GM12878 (cell line): ENCODE data around the gene FAHD1. TPM values are rescaled to one million over a fixed set of nuclear protein-coding genes. Genes with fewer than 3 reads are reported as not detected.

ENCODE experiments used
- ATAC-seq: fragments of 200-7000 bp; cut with Tn5 transposase; 3 replicates; pipeline ENCODE4 v1.9.1; 2020; ENCODE audit warnings: mild to moderate bottlenecking, moderate library complexity
- BruUV-seq: library from RNA; stranded (reverse); fragments of 400-500 nt; replicated peaks from 2 replicates; lab custom pipeline; 2021; lab: Mats Ljungman, UMichigan
- CTCF ChIA-PET: fragments of 300-600 bp; sonication (Branson Sonifier 250); formaldehyde crosslinking; extraction: SDS; loops from one replicate; lab custom pipeline; 2021; ENCODE audit warnings: inconsistent platforms; lab: Yijun Ruan, JAX
- POLR2A ChIA-PET: fragments of 350-600 bp; formaldehyde crosslinking; extraction: SDS; loops from one replicate; lab custom pipeline; 2021; ENCODE audit warnings: inconsistent platforms; lab: Charles Lee
- RAD21 ChIA-PET: fragments of 300-600 bp; sonication (Branson Sonifier 250); formaldehyde crosslinking; loops from one replicate; lab custom pipeline; 2023; ENCODE audit warnings: antibody characterized with exemption; ENCODE audit not compliant: unreplicated experiment; lab: Charles Lee
- SMC1A ChIA-PET: fragments of 300-600 bp; sonication (Branson Sonifier 250); formaldehyde crosslinking; loops from one replicate; lab custom pipeline; 2023; ENCODE audit not compliant: unreplicated experiment, uncharacterized antibody; lab: Charles Lee
- DNase-seq: peaks from one replicate; pipeline ENCODE4 v3.0.0-alpha.2; 2011; ENCODE audit warnings: low read depth, low spot score
- FAIRE-seq: peaks from 3 replicates; lab custom pipeline; 2011; peaks lifted over from hg19 to GRCh38; lab: Jason Lieb, UNC
- H2AFZ ChIP-seq: 2 replicates; pipeline ENCODE4 v1.6.0; 2011; ENCODE audit warnings: low read depth, low read length, control low read depth; ENCODE audit not compliant: control insufficient read depth
- H3K27ac ChIP-seq: 2 replicates; pipeline ENCODE4 v1.5.1; 2011; ENCODE audit warnings: control low read depth; ENCODE audit not compliant: control insufficient read depth, insufficient read depth
- H3K27me3 ChIP-seq, 2 experiments: replicated peaks in 1 of 2; 2 replicates each; pipeline versions ENCODE4 v1.6.0 to v1.6.1; 2011; ENCODE audit warnings: low read length in 1 of 2; ENCODE audit not compliant: control insufficient read depth in 2 of 2, insufficient read depth in 2 of 2
- H3K36me3 ChIP-seq, 2 experiments: 2 replicates each; pipeline ENCODE4 v1.5.1; 2011; ENCODE audit warnings: low read length in 1 of 2; ENCODE audit not compliant: control insufficient read depth in 2 of 2, insufficient read depth in 2 of 2
- H3K4me1 ChIP-seq: 2 replicates; pipeline ENCODE4 v1.6.1; 2011; ENCODE audit warnings: mild to moderate bottlenecking, low read length, moderate library complexity, mixed read lengths; ENCODE audit not compliant: control insufficient read depth, insufficient read depth
- H3K4me2 ChIP-seq: 2 replicates; pipeline ENCODE4 v1.6.0; 2011; ENCODE audit warnings: control low read depth; ENCODE audit not compliant: control insufficient read depth, insufficient read depth
- H3K4me3 ChIP-seq: fragments of 200-600 bp; sonication (generic); 2 replicates; pipeline ENCODE4 v1.5.1; 2016
- H3K79me2 ChIP-seq: 2 replicates; pipeline ENCODE4 v1.6.0; 2011; ENCODE audit warnings: low read length; ENCODE audit not compliant: control insufficient read depth, insufficient read depth
- H3K9ac ChIP-seq: 2 replicates; pipeline ENCODE4 v1.8.0; 2011; ENCODE audit warnings: low read length, control low read depth, mixed read lengths; ENCODE audit not compliant: control insufficient read depth, insufficient read depth
- H3K9me3 ChIP-seq: replicated peaks from 3 replicates; pipeline ENCODE4 v1.5.1; 2011; ENCODE audit warnings: mild to moderate bottlenecking, low read length; ENCODE audit not compliant: control insufficient read depth, insufficient read depth
- H4K20me1 ChIP-seq: 2 replicates; pipeline ENCODE4 v1.6.0; 2011; ENCODE audit not compliant: control insufficient read depth, insufficient read depth
- CBX3 ChIP-seq: fragments of 200-600 bp; sonication (generic); IDR thresholded peaks from 2 replicates; pipeline ENCODE4 v1.6.1; 2016; ENCODE audit warnings: low read depth, borderline replicate concordance
- DPF2 ChIP-seq: fragments of 450-650 bp; IDR thresholded peaks from 2 replicates; pipeline ENCODE4 v1.6.1; 2017; ENCODE audit warnings: mild to moderate bottlenecking
- FOXK2 ChIP-seq: fragments of 450-650 bp; IDR thresholded peaks from 2 replicates; pipeline ENCODE4 v1.6.1; 2017; ENCODE audit warnings: mild to moderate bottlenecking, moderate library complexity
- IKZF1 ChIP-seq: fragments of 450-650 bp; conservative IDR thresholded peaks from 2 replicates; pipeline ENCODE4 v1.6.1; 2017; ENCODE audit warnings: antibody characterized with exemption, mild to moderate bottlenecking
- IKZF2 ChIP-seq, 2 experiments: fragments of 450-650 bp; IDR thresholded peaks; 2 replicates each; pipeline ENCODE4 v1.6.1; 2017; ENCODE audit warnings: mild to moderate bottlenecking in 2 of 2, moderate library complexity in 2 of 2
- KLF5 ChIP-seq: fragments of 450-650 bp; IDR thresholded peaks from 2 replicates; pipeline ENCODE4 v1.6.1; 2014; ENCODE audit warnings: mild to moderate bottlenecking; ENCODE audit not compliant: partially characterized antibody
- NFYB ChIP-seq: IDR thresholded peaks from 2 replicates; pipeline ENCODE4 v1.6.1; 2011; ENCODE audit warnings: low read depth, mild to moderate bottlenecking, low read length, improper control_type of control experiment, moderate library complexity; ENCODE audit not compliant: insufficient read depth
- RAD21 ChIP-seq: IDR thresholded peaks from 2 replicates; pipeline ENCODE4 v1.6.1; 2011; ENCODE audit warnings: mild to moderate bottlenecking, low read depth, low read length, moderate library complexity; ENCODE audit not compliant: insufficient read depth
- SMARCA5 ChIP-seq: fragments of 450-650 bp; IDR thresholded peaks from 2 replicates; pipeline ENCODE4 v1.6.1; 2017; ENCODE audit warnings: mild to moderate bottlenecking
- SREBF1 ChIP-seq: IDR thresholded peaks from 2 replicates; pipeline ENCODE4 v1.6.1; 2012; ENCODE audit warnings: mild to moderate bottlenecking, low read length
- SRF ChIP-seq, 2 experiments: IDR thresholded peaks; 2 replicates each; pipeline ENCODE4 v1.6.1; 2011; ENCODE audit warnings: low read depth in 2 of 2, low read length in 2 of 2, mild to moderate bottlenecking in 1 of 2, moderate library complexity in 1 of 2
- TAF1 ChIP-seq: IDR thresholded peaks from 2 replicates; pipeline ENCODE4 v1.6.1; 2011; ENCODE audit warnings: mild to moderate bottlenecking, low read depth, low read length, borderline replicate concordance
- WGBS: methylation state at CpG from one replicate; pipeline ENCODE4 v1.1.6; 2016; ENCODE audit warnings: low lambda C conversion rate; ENCODE audit not compliant: insufficient replicate concordance, insufficient coverage; ENCODE audit errors: missing lambda C conversion rate; 5-methylcytosine and 5-hydroxymethylcytosine counted together
- in situ Hi-C: fragments of 300-500 bp; cut with MboI; formaldehyde crosslinking; loops from 9 replicates; pipeline ENCODE4 v1.14.3; 2018; ENCODE audit warnings: mixed read lengths
- intact Hi-C: fragments of 100-400 bp; cut with micrococcal nuclease; formaldehyde crosslinking; loops from one replicate; pipeline ENCODE4 v1.14.2; 2022; ENCODE audit not compliant: unreplicated experiment
- polyA plus RNA-seq, 11 experiments: library from polyadenylated mRNA; depleted of rRNA in 4 of 11; unstranded in 6 of 11; stranded (reverse) in 5 of 11; fragments of >200 nt; fragmentation: Nextera tagmentation in 4 of 11; fragmentation: Illumina TruSeq in 1 of 11; extraction: Ambion mirVana in 4 of 11; extraction: Trizol in 1 of 11; gene quantifications; 1 replicate in 1 of 11; 2 replicates in 10 of 11; pipeline versions ENCODE4 v1.2.1 to v1.2.3, GENCODE V29; 2011 to 2016; ENCODE audit warnings: inconsistent platforms in 2 of 11, missing spikeins in 2 of 11, low read depth in 1 of 11
- total RNA-seq, 4 experiments: library from RNA; depleted of rRNA in 3 of 4; stranded (reverse); fragments of >200 nt in 3 of 4; fragmentation: Illumina TruSeq in 1 of 4; extraction: Trizol in 1 of 4; gene quantifications; 2 replicates each; pipeline versions ENCODE4 v1.2.1 to v1.2.3, GENCODE V29; 2013 to 2021
- TF ChIP-seq, protein P1 (sequence below): fragments of 450-650 bp; IDR thresholded peaks from 2 replicates; pipeline ENCODE4 v1.6.1; 2016; ENCODE audit warnings: mild to moderate bottlenecking
- TF ChIP-seq, protein P2 (sequence below): fragments of 450-650 bp; IDR thresholded peaks from 2 replicates; pipeline ENCODE4 v1.6.1; 2017; ENCODE audit warnings: mild to moderate bottlenecking, low read depth, inconsistent platforms; ENCODE audit not compliant: poor library complexity, severe bottlenecking
- TF ChIP-seq, protein P3 (sequence below): IDR thresholded peaks from 2 replicates; pipeline ENCODE4 v1.6.1; 2011; ENCODE audit warnings: borderline replicate concordance, low read depth, mild to moderate bottlenecking, moderate library complexity, mixed read lengths, low read length; ENCODE audit not compliant: insufficient read depth; ENCODE audit errors: extremely low read length
- TF ChIP-seq, protein P4 (sequence below): IDR thresholded peaks from 2 replicates; pipeline ENCODE4 v1.6.1; 2012; ENCODE audit warnings: low read length, inconsistent platforms
- TF ChIP-seq, protein P5 (sequence below): fragments of 450-650 bp; formaldehyde crosslinking; IDR thresholded peaks from 2 replicates; pipeline ENCODE4 v1.4.0; 2020; ENCODE audit warnings: mild to moderate bottlenecking, moderate library complexity

Gene FAHD1
- total and polyA plus RNA-seq, 10 of the 15 experiments (the other 5 are each of a cell fraction or from before 2014, with no cell fraction given): 4.3 to 43.0 (median 18.8) TPM

DNA sequence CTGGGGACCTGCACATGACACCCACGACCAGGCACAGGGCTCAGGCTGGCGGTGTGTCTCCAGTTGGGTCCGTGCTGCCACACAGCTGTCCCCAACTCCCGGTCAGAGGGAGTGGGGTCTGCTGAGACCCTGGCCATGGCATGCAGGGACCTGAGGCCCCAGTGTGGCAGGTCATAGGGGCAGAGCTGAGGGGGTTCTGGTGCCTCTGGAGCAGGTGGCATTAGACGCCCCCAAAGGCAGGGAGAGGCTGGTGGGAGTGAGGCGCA lies 40.0 kb upstream of the FAHD1 start:
- ChIA-PET CTCF (no interaction called here), POLR2A (no interaction called here), SMC1A (no interaction called here), RAD21 (no interaction called here)
- no peak overlapping the region for H2AFZ ChIP-seq
- H3K9ac ChIP-seq: no peak overlapping the region
- ATAC-seq (no peak), FAIRE-seq (no peak), DNase-seq (no peak)
- WGBS: 70% methylated on average over 6 of the region's 6 CpGs
- no peak overlapping the region for H3K4me3 ChIP-seq
- H4K20me1 ChIP-seq: no peaks in the 10 kb centered on the region
- peaks cover 15% of the 10 kb centered on the region for H3K79me2 ChIP-seq
- no peaks in the 10 kb centered on the region for H3K9me3 ChIP-seq
- H3K36me3 ChIP-seq: peaks cover 5 to 12% of the 10 kb centered on the region in 2 experiments; a peak in 3 of 4 replicates
- no peaks in the 10 kb centered on the region for H3K4me1 ChIP-seq
- H3K4me2 ChIP-seq: no peak overlapping the region
- BruUV-seq: no TSS peak
- no peak overlapping the region for H3K27ac ChIP-seq
- H3K27me3 ChIP-seq: no peaks in the 10 kb centered on the region
- in situ Hi-C loops (no loop called here), intact Hi-C loops (no loop called here)
- TF ChIP-seq NFYB: no peak
- no peak for TF ChIP-seq DPF2
- no peak for TF ChIP-seq TAF1
- TF ChIP-seq, protein P1, sequence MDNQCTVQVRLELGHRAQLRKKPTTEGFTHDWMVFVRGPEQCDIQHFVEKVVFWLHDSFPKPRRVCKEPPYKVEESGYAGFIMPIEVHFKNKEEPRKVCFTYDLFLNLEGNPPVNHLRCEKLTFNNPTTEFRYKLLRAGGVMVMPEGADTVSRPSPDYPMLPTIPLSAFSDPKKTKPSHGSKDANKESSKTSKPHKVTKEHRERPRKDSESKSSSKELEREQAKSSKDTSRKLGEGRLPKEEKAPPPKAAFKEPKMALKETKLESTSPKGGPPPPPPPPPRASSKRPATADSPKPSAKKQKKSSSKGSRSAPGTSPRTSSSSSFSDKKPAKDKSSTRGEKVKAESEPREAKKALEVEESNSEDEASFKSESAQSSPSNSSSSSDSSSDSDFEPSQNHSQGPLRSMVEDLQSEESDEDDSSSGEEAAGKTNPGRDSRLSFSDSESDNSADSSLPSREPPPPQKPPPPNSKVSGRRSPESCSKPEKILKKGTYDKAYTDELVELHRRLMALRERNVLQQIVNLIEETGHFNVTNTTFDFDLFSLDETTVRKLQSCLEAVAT: no peak
- no peak for TF ChIP-seq SMARCA5
- TF ChIP-seq SRF (IDR thresholded peaks at IDR 0.05; ENCODE audit: low read depth in 2 of 2, low read length in 2 of 2): no peak
- TF ChIP-seq CBX3: no peak
- TF ChIP-seq IKZF2 (IDR thresholded peaks at IDR 0.05): no peak
- TF ChIP-seq RAD21: no peak
- TF ChIP-seq, protein P2, sequence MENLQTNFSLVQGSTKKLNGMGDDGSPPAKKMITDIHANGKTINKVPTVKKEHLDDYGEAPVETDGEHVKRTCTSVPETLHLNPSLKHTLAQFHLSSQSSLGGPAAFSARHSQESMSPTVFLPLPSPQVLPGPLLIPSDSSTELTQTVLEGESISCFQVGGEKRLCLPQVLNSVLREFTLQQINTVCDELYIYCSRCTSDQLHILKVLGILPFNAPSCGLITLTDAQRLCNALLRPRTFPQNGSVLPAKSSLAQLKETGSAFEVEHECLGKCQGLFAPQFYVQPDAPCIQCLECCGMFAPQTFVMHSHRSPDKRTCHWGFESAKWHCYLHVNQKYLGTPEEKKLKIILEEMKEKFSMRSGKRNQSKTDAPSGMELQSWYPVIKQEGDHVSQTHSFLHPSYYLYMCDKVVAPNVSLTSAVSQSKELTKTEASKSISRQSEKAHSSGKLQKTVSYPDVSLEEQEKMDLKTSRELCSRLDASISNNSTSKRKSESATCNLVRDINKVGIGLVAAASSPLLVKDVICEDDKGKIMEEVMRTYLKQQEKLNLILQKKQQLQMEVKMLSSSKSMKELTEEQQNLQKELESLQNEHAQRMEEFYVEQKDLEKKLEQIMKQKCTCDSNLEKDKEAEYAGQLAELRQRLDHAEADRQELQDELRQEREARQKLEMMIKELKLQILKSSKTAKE: no peak
- TF ChIP-seq, protein P3, sequence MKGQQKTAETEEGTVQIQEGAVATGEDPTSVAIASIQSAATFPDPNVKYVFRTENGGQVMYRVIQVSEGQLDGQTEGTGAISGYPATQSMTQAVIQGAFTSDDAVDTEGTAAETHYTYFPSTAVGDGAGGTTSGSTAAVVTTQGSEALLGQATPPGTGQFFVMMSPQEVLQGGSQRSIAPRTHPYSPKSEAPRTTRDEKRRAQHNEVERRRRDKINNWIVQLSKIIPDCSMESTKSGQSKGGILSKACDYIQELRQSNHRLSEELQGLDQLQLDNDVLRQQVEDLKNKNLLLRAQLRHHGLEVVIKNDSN: no peak
- no peak for TF ChIP-seq SREBF1
- TF ChIP-seq IKZF1: no peak
- TF ChIP-seq FOXK2: no peak
- TF ChIP-seq KLF5: no peak
- TF ChIP-seq, protein P4, sequence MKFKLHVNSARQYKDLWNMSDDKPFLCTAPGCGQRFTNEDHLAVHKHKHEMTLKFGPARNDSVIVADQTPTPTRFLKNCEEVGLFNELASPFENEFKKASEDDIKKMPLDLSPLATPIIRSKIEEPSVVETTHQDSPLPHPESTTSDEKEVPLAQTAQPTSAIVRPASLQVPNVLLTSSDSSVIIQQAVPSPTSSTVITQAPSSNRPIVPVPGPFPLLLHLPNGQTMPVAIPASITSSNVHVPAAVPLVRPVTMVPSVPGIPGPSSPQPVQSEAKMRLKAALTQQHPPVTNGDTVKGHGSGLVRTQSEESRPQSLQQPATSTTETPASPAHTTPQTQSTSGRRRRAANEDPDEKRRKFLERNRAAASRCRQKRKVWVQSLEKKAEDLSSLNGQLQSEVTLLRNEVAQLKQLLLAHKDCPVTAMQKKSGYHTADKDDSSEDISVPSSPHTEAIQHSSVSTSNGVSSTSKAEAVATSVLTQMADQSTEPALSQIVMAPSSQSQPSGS: no peak
- TF ChIP-seq, protein P5, sequence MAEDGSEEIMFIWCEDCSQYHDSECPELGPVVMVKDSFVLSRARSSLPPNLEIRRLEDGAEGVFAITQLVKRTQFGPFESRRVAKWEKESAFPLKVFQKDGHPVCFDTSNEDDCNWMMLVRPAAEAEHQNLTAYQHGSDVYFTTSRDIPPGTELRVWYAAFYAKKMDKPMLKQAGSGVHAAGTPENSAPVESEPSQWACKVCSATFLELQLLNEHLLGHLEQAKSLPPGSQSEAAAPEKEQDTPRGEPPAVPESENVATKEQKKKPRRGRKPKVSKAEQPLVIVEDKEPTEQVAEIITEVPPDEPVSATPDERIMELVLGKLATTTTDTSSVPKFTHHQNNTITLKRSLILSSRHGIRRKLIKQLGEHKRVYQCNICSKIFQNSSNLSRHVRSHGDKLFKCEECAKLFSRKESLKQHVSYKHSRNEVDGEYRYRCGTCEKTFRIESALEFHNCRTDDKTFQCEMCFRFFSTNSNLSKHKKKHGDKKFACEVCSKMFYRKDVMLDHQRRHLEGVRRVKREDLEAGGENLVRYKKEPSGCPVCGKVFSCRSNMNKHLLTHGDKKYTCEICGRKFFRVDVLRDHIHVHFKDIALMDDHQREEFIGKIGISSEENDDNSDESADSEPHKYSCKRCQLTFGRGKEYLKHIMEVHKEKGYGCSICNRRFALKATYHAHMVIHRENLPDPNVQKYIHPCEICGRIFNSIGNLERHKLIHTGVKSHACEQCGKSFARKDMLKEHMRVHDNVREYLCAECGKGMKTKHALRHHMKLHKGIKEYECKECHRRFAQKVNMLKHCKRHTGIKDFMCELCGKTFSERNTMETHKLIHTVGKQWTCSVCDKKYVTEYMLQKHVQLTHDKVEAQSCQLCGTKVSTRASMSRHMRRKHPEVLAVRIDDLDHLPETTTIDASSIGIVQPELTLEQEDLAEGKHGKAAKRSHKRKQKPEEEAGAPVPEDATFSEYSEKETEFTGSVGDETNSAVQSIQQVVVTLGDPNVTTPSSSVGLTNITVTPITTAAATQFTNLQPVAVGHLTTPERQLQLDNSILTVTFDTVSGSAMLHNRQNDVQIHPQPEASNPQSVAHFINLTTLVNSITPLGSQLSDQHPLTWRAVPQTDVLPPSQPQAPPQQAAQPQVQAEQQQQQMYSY (CRISPR knock-in tag): no peak
